Stimulated activated CD8-positive, alpha-beta memory T cell treated with anti-CD3 and anti-CD28 coated beads, Interleukin-2, amount 100 ng/mL, for 48 hours (primary cell): Measurements from ENCODE around the gene OR1L8.
A peak's percentile ranks its signal among the peaks of the same experiment; 100 is the strongest.
"Not testable (repeated sequence)": the region's sequence is repeated elsewhere in the genome, so short reads cannot be mapped to it uniquely, and the experiment has no call there.

Source experiments
- DNase-seq, 2 donors: peaks; one replicate each; pipeline ENCODE4 v3.0.0-alpha.2; 2020; ENCODE audit warnings: low read depth in 2 of 2

OR1L8 gene

GRCh38 chr9:122583284-122583683, at the start of gene OR1L8:
Gene OR1L8, minus strand, starts transcription at chr9:122583384. Its CDS starts 14,907 bp downstream, at chr9:122568477.
- DNase-seq = not testable (repeated sequence)

- DNase-seq = no peak
Measured at GRCh38 chr9:122619996-122620395, 36.8 kb upstream of the OR1L8 start.

GRCh38 chr9:122614362-122614761, 31.2 kb upstream of the OR1L8 start, which contains the start of gene OR1Q1:
Gene OR1Q1, plus strand, starts transcription at chr9:122614738. Its CDS starts 0 bp downstream, at chr9:122614738.
- DNase-seq = no peak

- DNase-seq = no peak
Measured at GRCh38 chr9:122609804-122610203, 26.6 kb upstream of the OR1L8 start.

GRCh38 chr9:122606587-122606986, 23.4 kb upstream of the OR1L8 start:
- DNase-seq = no peak

- no peak for DNase-seq
Measured at GRCh38 chr9:122605691-122606090, 22.5 kb upstream of the OR1L8 start.

- no peak for DNase-seq
Measured at GRCh38 chr9:122580360-122580759, 2.8 kb downstream of the OR1L8 start.

- DNase-seq = no peak
Measured at GRCh38 chr9:122579874-122580273, 3.3 kb downstream of the OR1L8 start.

GRCh38 chr9:122572456-122572855, 10.7 kb downstream of the OR1L8 start:
- no peak for DNase-seq

- no peak for DNase-seq
Measured at GRCh38 chr9:122567901-122568300, 15.3 kb downstream of the OR1L8 start.

GRCh38 chr9:122562134-122562760, 20.9 kb downstream of the OR1L8 start:
- peak; percentile 14 to 30 for DNase-seq

GRCh38 chr9:122561446-122561845, 21.7 kb downstream of the OR1L8 start:
- no peak for DNase-seq

GRCh38 chr9:122552812-122553211, 30.4 kb downstream of the OR1L8 start, which contains the start of gene OR1N2:
Gene OR1N2, plus strand, starts transcription at chr9:122553112. Its CDS starts 100 bp downstream, at chr9:122553212.
- DNase-seq = no peak

- no peak for DNase-seq
Measured at GRCh38 chr9:122551371-122551770, 31.8 kb downstream of the OR1L8 start.

- DNase-seq = no peak
Measured at GRCh38 chr9:122546196-122546595, 37.0 kb downstream of the OR1L8 start.

- DNase-seq = no peak
Measured at GRCh38 chr9:122538757-122539156, 44.4 kb downstream of the OR1L8 start.

- not testable (repeated sequence) for DNase-seq
Measured at GRCh38 chr9:122537066-122537465, 46.1 kb downstream of the OR1L8 start.

- no peak for DNase-seq
Measured at GRCh38 chr9:122536134-122536533, 47.0 kb downstream of the OR1L8 start.

- not testable (repeated sequence) for DNase-seq
Measured at GRCh38 chr9:122531157-122531556, 52.0 kb downstream of the OR1L8 start.

- DNase-seq = no peak
Measured at GRCh38 chr9:122527193-122527592, 56.0 kb downstream of the OR1L8 start, which contains the start of gene OR1N1. Gene OR1N1, minus strand, starts transcription at chr9:122527293. Its CDS starts 0 bp downstream, at chr9:122527293.

GRCh38 chr9:122526602-122527001, 56.6 kb downstream of the OR1L8 start:
- peak in 1 of 2 donors; percentile 3 for DNase-seq

- no peak for DNase-seq
Measured at GRCh38 chr9:122519376-122519775, 63.8 kb downstream of the OR1L8 start.

- no peak for DNase-seq
Measured at GRCh38 chr9:122518841-122519240, 64.3 kb downstream of the OR1L8 start, which contains the start of gene OR1J4. Gene OR1J4, plus strand, starts transcription at chr9:122519141. Its CDS starts 0 bp downstream, at chr9:122519141.

- DNase-seq = no peak
Measured at GRCh38 chr9:122518226-122518625, 65.0 kb downstream of the OR1L8 start.
